Neural progenitor cell (in vitro differentiated cells): Measurements from ENCODE around the gene PAEP.

Experiments
- CTCF ChIP-seq: fragments of 200-600 bp; sonication (generic); IDR thresholded peaks from 2 replicates; pipeline ENCODE4 v1.5.1; 2017; ENCODE audit warnings: antibody characterized with exemption, mild to moderate bottlenecking
- EZH2 ChIP-seq: fragments of 200-600 bp; sonication (generic); IDR thresholded peaks from 2 replicates; pipeline ENCODE4 v1.6.1; 2017; ENCODE audit warnings: antibody characterized with exemption, mild to moderate bottlenecking, moderate library complexity

DNA sequence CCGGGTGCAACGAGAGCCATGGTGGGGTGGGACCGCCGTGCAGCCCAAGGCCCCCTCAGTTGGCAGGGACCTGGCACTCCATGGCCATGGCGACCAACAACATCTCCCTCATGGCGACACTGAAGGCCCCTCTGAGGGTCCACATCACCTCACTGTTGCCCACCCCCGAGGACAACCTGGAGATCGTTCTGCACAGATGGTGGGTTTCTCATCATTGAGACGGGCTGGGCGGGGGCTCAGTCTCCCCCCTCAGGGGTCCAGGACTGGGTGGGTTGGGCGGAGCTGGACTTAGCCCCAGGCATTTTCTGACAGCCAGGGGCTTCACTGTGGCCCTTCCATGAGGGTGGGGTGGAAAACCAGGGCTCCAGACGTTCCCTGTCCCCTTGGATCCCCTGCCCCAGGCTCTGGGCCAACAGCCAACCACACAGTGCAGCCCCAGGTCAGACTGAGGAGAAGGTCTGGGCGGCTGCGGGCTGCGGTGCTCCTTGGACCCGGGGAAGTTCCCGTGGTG, 734 bp downstream of the PAEP start:
- TF ChIP-seq EZH2 (no peak), CTCF (no peak)
